Measurements from ENCODE around the gene PDE11A. TPM values are rescaled to one million over a fixed set of nuclear protein-coding genes. Genes with fewer than 3 reads are reported as not detected.

The PDE11A gene
- total RNA-seq, 1 experiment from 2014 or later, result 0.13 TPM

- H3K79me2 ChIP-seq (ENCODE audit: insufficient read depth, low read length), result no peaks in the 10 kb centered on the region
- no peak overlapping the region for H3K18ac ChIP-seq (ENCODE audit: insufficient read length, low read depth, low read length)
- H3K79me1 ChIP-seq (ENCODE audit: insufficient read depth, low read depth, low read length, poor library complexity, severe bottlenecking), result no peaks in the 10 kb centered on the region
- H4K5ac ChIP-seq (ENCODE audit: insufficient read length, low read depth, low read length), result no peak overlapping the region
- no peaks in the 10 kb centered on the region for H3K23me2 ChIP-seq (ENCODE audit: insufficient read length, low read depth, low read length, poor library complexity, severe bottlenecking)
- no peak overlapping the region for H3K4me3 Mint-ChIP-seq
- no peak overlapping the region for H4K8ac ChIP-seq (replicated peaks; ENCODE audit: insufficient read length, low read depth, low read length)
- no peak overlapping the region for H3K27ac ChIP-seq (ENCODE audit: insufficient read length, low read depth, low read length)
- no peak overlapping the region for H2BK120ac ChIP-seq (ENCODE audit: low read depth, low read length, poor library complexity, severe bottlenecking)
- H3K4me1 ChIP-seq (ENCODE audit: insufficient read depth, low read length), result no peaks in the 10 kb centered on the region
- H2AFZ ChIP-seq (ENCODE audit: low read length), result no peak overlapping the region
- no CpG with 5 or more reads among the region's 2 CpGs for WGBS (ENCODE audit: extremely low coverage, insufficient read length, low lambda C conversion rate)
- H3K9me3 Mint-ChIP-seq, result no peaks in the 10 kb centered on the region
- no peak overlapping the region for H3K4me2 ChIP-seq (ENCODE audit: insufficient read depth, insufficient read length, low read length)
- H2BK12ac ChIP-seq (ENCODE audit: insufficient read length, low read depth, low read length), result no peak overlapping the region
- no peak overlapping the region for H3K4ac ChIP-seq (ENCODE audit: low read depth, low read length)
- no peaks in the 10 kb centered on the region for H4K20me1 ChIP-seq (ENCODE audit: control insufficient read depth, insufficient read depth, insufficient read length)
- TF ChIP-seq, protein P1, sequence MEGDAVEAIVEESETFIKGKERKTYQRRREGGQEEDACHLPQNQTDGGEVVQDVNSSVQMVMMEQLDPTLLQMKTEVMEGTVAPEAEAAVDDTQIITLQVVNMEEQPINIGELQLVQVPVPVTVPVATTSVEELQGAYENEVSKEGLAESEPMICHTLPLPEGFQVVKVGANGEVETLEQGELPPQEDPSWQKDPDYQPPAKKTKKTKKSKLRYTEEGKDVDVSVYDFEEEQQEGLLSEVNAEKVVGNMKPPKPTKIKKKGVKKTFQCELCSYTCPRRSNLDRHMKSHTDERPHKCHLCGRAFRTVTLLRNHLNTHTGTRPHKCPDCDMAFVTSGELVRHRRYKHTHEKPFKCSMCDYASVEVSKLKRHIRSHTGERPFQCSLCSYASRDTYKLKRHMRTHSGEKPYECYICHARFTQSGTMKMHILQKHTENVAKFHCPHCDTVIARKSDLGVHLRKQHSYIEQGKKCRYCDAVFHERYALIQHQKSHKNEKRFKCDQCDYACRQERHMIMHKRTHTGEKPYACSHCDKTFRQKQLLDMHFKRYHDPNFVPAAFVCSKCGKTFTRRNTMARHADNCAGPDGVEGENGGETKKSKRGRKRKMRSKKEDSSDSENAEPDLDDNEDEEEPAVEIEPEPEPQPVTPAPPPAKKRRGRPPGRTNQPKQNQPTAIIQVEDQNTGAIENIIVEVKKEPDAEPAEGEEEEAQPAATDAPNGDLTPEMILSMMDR (conservative IDR thresholded peaks at IDR 0.05), result no peak
- no peak overlapping the region for H3K56ac ChIP-seq (ENCODE audit: insufficient read length, low read depth, low read length)
- no peak overlapping the region for H3T11ph ChIP-seq (ENCODE audit: low read length)
- H2BK5ac ChIP-seq (ENCODE audit: insufficient read length, low read length), result no peak overlapping the region
- no peaks in the 10 kb centered on the region for H3K27me3 Mint-ChIP-seq (ENCODE audit: low read depth)
- H3K36me3 Mint-ChIP-seq (ENCODE audit: insufficient read depth in 1 of 3, low read depth in 3 of 3), result no peaks in the 10 kb centered on the region
- H2BK15ac ChIP-seq (ENCODE audit: low read depth, low read length), result no peak overlapping the region
- no peak overlapping the region for H2AK5ac ChIP-seq (ENCODE audit: insufficient read length, low read length)
- H3K27ac Mint-ChIP-seq, result no peak overlapping the region
- no peak overlapping the region for H3K9ac ChIP-seq (ENCODE audit: extremely low read depth, insufficient read length, low read length)
- H2BK20ac ChIP-seq (ENCODE audit: low read depth, low read length, poor library complexity, severe bottlenecking), result no peak overlapping the region
- no peaks in the 10 kb centered on the region for H3K4me1 Mint-ChIP-seq
- H3K14ac ChIP-seq (ENCODE audit: insufficient read depth, low read length), result no peak overlapping the region
- no peak overlapping the region for H3K23ac ChIP-seq (ENCODE audit: insufficient read length, low read depth, low read length)
- DNase-seq, result no peak
- no peaks in the 10 kb centered on the region for H3K9me3 ChIP-seq (ENCODE audit: control insufficient read depth, low read depth, low read length)
- no peak overlapping the region for H4K91ac ChIP-seq (ENCODE audit: insufficient read length, low read depth, low read length)
- H3K27me3 ChIP-seq (ENCODE audit: insufficient read depth, low read length), result no peaks in the 10 kb centered on the region
These were observed 59.9 kb downstream of the PDE11A start for GRCh38 chr2:178012639-178013038.
